ENCODE results near the gene TBC1D4. TPM values are rescaled to one million over a fixed set of nuclear protein-coding genes. Genes with fewer than 3 reads are reported as not detected.

TBC1D4 gene
- total RNA-seq, 1 experiment from 2014 or later = 15.4 TPM

- no peak for TF ChIP-seq CTCF (IDR thresholded peaks at IDR 0.05; ENCODE audit: unreplicated experiment)
- intact Hi-C loops (cut with micrococcal nuclease; ENCODE audit: unreplicated experiment) = no loop called here
- peak overlapping the region; percentile 87 for H3K27ac Mint-ChIP-seq (ENCODE audit: unreplicated experiment)
- CTCF ChIA-PET = no interaction called here
- peaks cover 18% of the 10 kb centered on the region for H3K4me1 Mint-ChIP-seq (ENCODE audit: low read depth, unreplicated experiment)
- H3K4me3 Mint-ChIP-seq (ENCODE audit: low read depth, unreplicated experiment) = peak overlapping the region; percentile 61
- no peaks in the 10 kb centered on the region for H3K36me3 Mint-ChIP-seq (ENCODE audit: insufficient read depth, unreplicated experiment)
- BruUV-seq (replicated peaks) = no TSS peak
- peak; percentile 12 for DNase-seq
- H3K9me3 Mint-ChIP-seq (ENCODE audit: low read depth, unreplicated experiment) = no peaks in the 10 kb centered on the region
- H3K27me3 Mint-ChIP-seq (ENCODE audit: unreplicated experiment) = no peaks in the 10 kb centered on the region
Observed at GRCh38 chr13:75458696-75459422, 23.1 kb downstream of the TBC1D4 start.

DNA sequence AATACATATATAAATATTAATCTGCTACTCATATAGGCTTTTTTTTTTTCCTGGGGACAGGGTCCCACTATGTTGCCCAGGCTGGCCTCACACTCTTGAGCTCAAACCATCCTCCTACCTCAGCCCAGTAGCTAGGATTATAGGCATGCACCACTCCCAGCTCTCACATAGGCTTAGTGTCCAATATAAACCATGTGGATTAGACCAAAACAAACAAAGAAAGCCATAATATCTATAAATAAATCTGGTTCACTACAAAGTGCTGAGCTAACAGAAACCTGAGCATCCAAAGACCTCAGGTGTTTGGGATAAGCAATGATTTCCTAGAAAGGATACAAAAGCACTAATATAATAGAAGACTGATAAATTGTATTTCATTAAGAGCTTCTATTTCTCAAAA, 26.0 kb downstream of the TBC1D4 start:
- BruUV-seq (replicated peaks) = no TSS peak
- H3K27ac Mint-ChIP-seq (ENCODE audit: unreplicated experiment) = no peak overlapping the region

GRCh38 chr13:75454497-75454896, 27.5 kb downstream of the TBC1D4 start:
- intact Hi-C loops (cut with micrococcal nuclease; ENCODE audit: unreplicated experiment) = no loop called here
- CTCF ChIA-PET = no interaction called here

More for the DNA sequence above, 26.0 kb downstream of the TBC1D4 start:
- TF ChIP-seq CTCF (IDR thresholded peaks at IDR 0.05; ENCODE audit: unreplicated experiment) = no peak
- H3K27me3 Mint-ChIP-seq (ENCODE audit: unreplicated experiment) = no peaks in the 10 kb centered on the region
- intact Hi-C loops (cut with micrococcal nuclease; ENCODE audit: unreplicated experiment) = no loop called here
- CTCF ChIA-PET = no interaction called here
- H3K9me3 Mint-ChIP-seq (ENCODE audit: low read depth, unreplicated experiment) = no peaks in the 10 kb centered on the region
- H3K36me3 Mint-ChIP-seq (ENCODE audit: insufficient read depth, unreplicated experiment) = no peaks in the 10 kb centered on the region
- no peak overlapping the region for H3K4me3 Mint-ChIP-seq (ENCODE audit: low read depth, unreplicated experiment)
- DNase-seq = no peak
- H3K4me1 Mint-ChIP-seq (ENCODE audit: low read depth, unreplicated experiment) = peaks cover 18% of the 10 kb centered on the region

GRCh38 chr13:75452564-75452963, 29.4 kb downstream of the TBC1D4 start:
- no peak for TF ChIP-seq CTCF (IDR thresholded peaks at IDR 0.05; ENCODE audit: unreplicated experiment)
- no TSS peak for BruUV-seq (replicated peaks)
- no peaks in the 10 kb centered on the region for H3K4me1 Mint-ChIP-seq (ENCODE audit: low read depth, unreplicated experiment)

More at GRCh38 chr13:75454497-75454896, 27.5 kb downstream of the TBC1D4 start:
- BruUV-seq (replicated peaks) = no TSS peak
- Mint-ChIP-seq H3K27ac (ENCODE audit: unreplicated experiment) (no peak overlapping the region), H3K36me3 (ENCODE audit: insufficient read depth, unreplicated experiment) (no peaks in the 10 kb centered on the region), H3K4me1 (ENCODE audit: low read depth, unreplicated experiment) (peaks cover 9% of the 10 kb centered on the region), H3K27me3 (ENCODE audit: unreplicated experiment) (no peaks in the 10 kb centered on the region), H3K4me3 (ENCODE audit: low read depth, unreplicated experiment) (no peak overlapping the region), H3K9me3 (ENCODE audit: low read depth, unreplicated experiment) (no peaks in the 10 kb centered on the region)
- TF ChIP-seq CTCF (IDR thresholded peaks at IDR 0.05; ENCODE audit: unreplicated experiment) = no peak
- no peak for DNase-seq

More at GRCh38 chr13:75452564-75452963, 29.4 kb downstream of the TBC1D4 start:
- Mint-ChIP-seq H3K27me3 (ENCODE audit: unreplicated experiment) (no peaks in the 10 kb centered on the region), H3K27ac (ENCODE audit: unreplicated experiment) (no peak overlapping the region), H3K4me3 (ENCODE audit: low read depth, unreplicated experiment) (peak overlapping the region; percentile 38), H3K9me3 (ENCODE audit: low read depth, unreplicated experiment) (no peaks in the 10 kb centered on the region), H3K36me3 (ENCODE audit: insufficient read depth, unreplicated experiment) (no peaks in the 10 kb centered on the region)
- no peak for DNase-seq
- intact Hi-C loops (cut with micrococcal nuclease; ENCODE audit: unreplicated experiment) = loop anchor here (1.0 kb wide), 1 partner anchor 9 kb away; no protein-coding TSS in a partner anchor
- CTCF ChIA-PET = no interaction called here
